Ishikawa (cell line): Measurements from ENCODE around the gene ATP10B.

Source experiments
- CEBPB ChIP-seq: IDR thresholded peaks from 2 replicates; pipeline ENCODE4 v1.6.1; 2012
- EP300 ChIP-seq: IDR thresholded peaks from 2 replicates; pipeline ENCODE4 v1.6.1; 2012; ENCODE audit warnings: borderline replicate concordance
- TAF1 ChIP-seq: IDR thresholded peaks from 2 replicates; pipeline ENCODE4 v1.6.1; 2012; ENCODE audit warnings: low read depth, mild to moderate bottlenecking
- TF ChIP-seq, protein P1 (sequence below): IDR thresholded peaks from 2 replicates; pipeline ENCODE4 v1.6.1; 2012; ENCODE audit warnings: low read depth, mild to moderate bottlenecking

DNA sequence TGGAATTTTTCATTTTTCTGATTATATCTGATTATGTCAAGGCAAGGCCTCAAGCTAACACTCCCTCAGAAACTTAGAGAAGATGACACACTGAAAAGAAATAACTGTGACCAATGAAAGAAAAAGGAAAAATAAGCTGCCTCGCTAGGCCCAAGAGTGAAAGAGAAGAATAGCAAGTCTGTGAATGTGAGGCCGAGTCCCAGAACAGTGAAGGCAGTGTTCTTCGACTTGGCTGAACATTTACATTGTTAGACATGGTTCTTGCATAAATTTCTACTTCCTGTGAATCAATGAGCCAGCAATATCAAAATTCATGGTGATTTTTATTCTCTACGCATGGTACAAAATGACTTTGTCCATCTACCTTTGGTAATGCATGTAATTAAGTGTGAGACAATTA lies at the start of gene ATP10B:
- no peak for TF ChIP-seq CEBPB
- no peak for TF ChIP-seq EP300
- TF ChIP-seq, protein P1, sequence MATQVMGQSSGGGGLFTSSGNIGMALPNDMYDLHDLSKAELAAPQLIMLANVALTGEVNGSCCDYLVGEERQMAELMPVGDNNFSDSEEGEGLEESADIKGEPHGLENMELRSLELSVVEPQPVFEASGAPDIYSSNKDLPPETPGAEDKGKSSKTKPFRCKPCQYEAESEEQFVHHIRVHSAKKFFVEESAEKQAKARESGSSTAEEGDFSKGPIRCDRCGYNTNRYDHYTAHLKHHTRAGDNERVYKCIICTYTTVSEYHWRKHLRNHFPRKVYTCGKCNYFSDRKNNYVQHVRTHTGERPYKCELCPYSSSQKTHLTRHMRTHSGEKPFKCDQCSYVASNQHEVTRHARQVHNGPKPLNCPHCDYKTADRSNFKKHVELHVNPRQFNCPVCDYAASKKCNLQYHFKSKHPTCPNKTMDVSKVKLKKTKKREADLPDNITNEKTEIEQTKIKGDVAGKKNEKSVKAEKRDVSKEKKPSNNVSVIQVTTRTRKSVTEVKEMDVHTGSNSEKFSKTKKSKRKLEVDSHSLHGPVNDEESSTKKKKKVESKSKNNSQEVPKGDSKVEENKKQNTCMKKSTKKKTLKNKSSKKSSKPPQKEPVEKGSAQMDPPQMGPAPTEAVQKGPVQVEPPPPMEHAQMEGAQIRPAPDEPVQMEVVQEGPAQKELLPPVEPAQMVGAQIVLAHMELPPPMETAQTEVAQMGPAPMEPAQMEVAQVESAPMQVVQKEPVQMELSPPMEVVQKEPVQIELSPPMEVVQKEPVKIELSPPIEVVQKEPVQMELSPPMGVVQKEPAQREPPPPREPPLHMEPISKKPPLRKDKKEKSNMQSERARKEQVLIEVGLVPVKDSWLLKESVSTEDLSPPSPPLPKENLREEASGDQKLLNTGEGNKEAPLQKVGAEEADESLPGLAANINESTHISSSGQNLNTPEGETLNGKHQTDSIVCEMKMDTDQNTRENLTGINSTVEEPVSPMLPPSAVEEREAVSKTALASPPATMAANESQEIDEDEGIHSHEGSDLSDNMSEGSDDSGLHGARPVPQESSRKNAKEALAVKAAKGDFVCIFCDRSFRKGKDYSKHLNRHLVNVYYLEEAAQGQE, result no peak
- no peak for TF ChIP-seq TAF1
